Endodermal cell (in vitro differentiated cells): ENCODE data around the gene MROH8. TPM values are rescaled to one million over a fixed set of nuclear protein-coding genes. Genes with fewer than 3 reads are reported as not detected.

Experiments
- DNase-seq: peaks from one replicate; pipeline ENCODE4 v3.0.0-alpha.2; 2017
- H3K27ac ChIP-seq: 2 replicates; pipeline ENCODE4 v1.5.1; 2013; ENCODE audit warnings: mild to moderate bottlenecking, low read depth, low read length, moderate library complexity
- H3K27me3 ChIP-seq: 2 replicates; pipeline ENCODE4 v1.6.1; 2013; ENCODE audit warnings: mild to moderate bottlenecking, low read length, moderate library complexity; ENCODE audit not compliant: insufficient read depth, control insufficient read depth, poor library complexity, severe bottlenecking
- H3K36me3 ChIP-seq: 2 replicates; pipeline ENCODE4 v1.7.0; 2013; ENCODE audit warnings: mild to moderate bottlenecking, low read length, moderate library complexity; ENCODE audit not compliant: control insufficient read depth, insufficient read depth
- H3K4me1 ChIP-seq: one replicate; pipeline ENCODE4 v1.7.0; 2013; ENCODE audit warnings: low read length; ENCODE audit not compliant: control insufficient read depth, insufficient read depth
- H3K4me3 ChIP-seq: 2 replicates; pipeline ENCODE4 v1.5.1; 2013; ENCODE audit warnings: mild to moderate bottlenecking, low read length, moderate library complexity
- H3K9ac ChIP-seq: 2 replicates; pipeline ENCODE4 v1.6.1; 2013; ENCODE audit warnings: mild to moderate bottlenecking, low read length, moderate library complexity; ENCODE audit not compliant: poor library complexity, severe bottlenecking; ENCODE audit errors: extremely low read depth
- H3K9me3 ChIP-seq: 2 replicates; pipeline ENCODE4 v1.6.1; 2013; ENCODE audit warnings: mild to moderate bottlenecking, low read length, moderate library complexity; ENCODE audit not compliant: control insufficient read depth
- H3K27ac Mint-ChIP-seq: 2 replicates; pipeline ENCODE4 v1.8.0; 2020; ENCODE audit warnings: mixed read lengths
- H3K27me3 Mint-ChIP-seq: 2 replicates; pipeline ENCODE4 v1.8.0; 2021; ENCODE audit warnings: mild to moderate bottlenecking, mixed read lengths; ENCODE audit not compliant: insufficient read depth
- H3K36me3 Mint-ChIP-seq: 2 replicates; pipeline ENCODE4 v1.8.0; 2020; ENCODE audit warnings: low read depth, mixed read lengths
- H3K4me1 Mint-ChIP-seq: 2 replicates; pipeline ENCODE4 v1.8.0; 2020; ENCODE audit warnings: mixed read lengths
- H3K4me3 Mint-ChIP-seq: 2 replicates; pipeline ENCODE4 v1.8.0; 2020; ENCODE audit warnings: mild to moderate bottlenecking, moderate library complexity, mixed read lengths
- H3K9me3 Mint-ChIP-seq: 2 replicates; pipeline ENCODE4 v1.8.0; 2020; ENCODE audit warnings: mild to moderate bottlenecking, mixed read lengths
- WGBS, 2 experiments: methylation state at CpG; one replicate each; pipeline versions ENCODE4 v1.1.5 to v1.1.7; 2013; ENCODE audit warnings: missing lambda C conversion rate in 2 of 2, mixed read lengths in 1 of 2; ENCODE audit not compliant: insufficient coverage in 1 of 2, insufficient read length in 1 of 2; 5-methylcytosine and 5-hydroxymethylcytosine counted together
- total RNA-seq, 2 donors: library from RNA; stranded (reverse); fragmentation: NEBNext Ultra II Directional in 1 of 2; extraction: Animal tissue kit (Norgen Biotek cat#: 25700) in 1 of 2; gene quantifications; 2 replicates in 1 of 2; 3 replicates in 1 of 2; pipeline ENCODE4 v1.2.1, GENCODE V29; 2021
- TF ChIP-seq, protein P1 (sequence below): fragments of 200-600 bp; sonication (generic); conservative IDR thresholded peaks from 2 replicates; pipeline ENCODE4 v1.5.0; 2021; ENCODE audit warnings: antibody characterized with exemption, mild to moderate bottlenecking

The MROH8 gene
- total RNA-seq, 2 donors from 2014 or later: 1.8 to 2.8 TPM

DNA sequence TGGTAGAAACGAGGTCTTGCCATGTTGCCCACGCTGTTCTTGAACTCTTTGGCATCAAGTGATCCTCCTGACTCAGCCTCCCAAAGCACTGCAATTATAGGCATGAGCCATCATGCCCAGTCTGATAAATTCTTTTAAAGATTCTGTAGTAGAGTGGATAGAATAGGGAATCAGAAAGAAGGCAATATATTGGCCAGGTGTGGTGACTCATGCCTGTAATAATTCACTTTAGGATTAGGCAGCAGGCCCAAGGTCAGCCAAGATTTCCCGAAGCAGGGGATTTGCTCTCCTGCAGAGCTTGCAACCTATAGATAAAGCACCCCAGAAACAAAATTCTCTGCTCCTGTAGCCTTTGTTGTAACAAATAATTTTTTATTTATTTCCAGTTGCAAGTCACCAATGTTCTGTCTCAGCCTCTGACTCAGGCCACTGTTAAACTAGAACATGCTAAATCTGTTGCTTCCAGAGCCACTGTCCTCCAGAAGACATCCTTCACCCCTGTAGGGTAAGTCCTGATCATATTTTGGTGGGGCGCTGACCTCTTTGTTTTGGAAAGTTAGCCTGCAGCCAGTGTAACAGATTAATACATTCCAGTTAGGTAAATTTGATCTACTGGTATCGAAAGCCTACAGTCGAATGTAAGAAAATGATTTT lies 30.4 kb upstream of the MROH8 start:
- Histone ChIP-seq H3K9me3 (no peaks in the 10 kb centered on the region), H3K4me3 (no peak overlapping the region), H3K27me3 (no peaks in the 10 kb centered on the region), H3K36me3 (peaks cover 91% of the 10 kb centered on the region), H3K9ac (no peak overlapping the region), H3K4me1 (no peaks in the 10 kb centered on the region), H3K27ac (no peak overlapping the region)
- 88 to 96% methylated on average over 4 to 6 of the region's 6 CpGs for WGBS, 2 experiments
- H3K36me3 Mint-ChIP-seq: peaks cover 67% of the 10 kb centered on the region
- H3K9me3 Mint-ChIP-seq: no peaks in the 10 kb centered on the region
- peak; percentile 11 for DNase-seq
- no peaks in the 10 kb centered on the region for H3K27me3 Mint-ChIP-seq
- H3K4me3 Mint-ChIP-seq: no peak overlapping the region
- TF ChIP-seq, protein P1, sequence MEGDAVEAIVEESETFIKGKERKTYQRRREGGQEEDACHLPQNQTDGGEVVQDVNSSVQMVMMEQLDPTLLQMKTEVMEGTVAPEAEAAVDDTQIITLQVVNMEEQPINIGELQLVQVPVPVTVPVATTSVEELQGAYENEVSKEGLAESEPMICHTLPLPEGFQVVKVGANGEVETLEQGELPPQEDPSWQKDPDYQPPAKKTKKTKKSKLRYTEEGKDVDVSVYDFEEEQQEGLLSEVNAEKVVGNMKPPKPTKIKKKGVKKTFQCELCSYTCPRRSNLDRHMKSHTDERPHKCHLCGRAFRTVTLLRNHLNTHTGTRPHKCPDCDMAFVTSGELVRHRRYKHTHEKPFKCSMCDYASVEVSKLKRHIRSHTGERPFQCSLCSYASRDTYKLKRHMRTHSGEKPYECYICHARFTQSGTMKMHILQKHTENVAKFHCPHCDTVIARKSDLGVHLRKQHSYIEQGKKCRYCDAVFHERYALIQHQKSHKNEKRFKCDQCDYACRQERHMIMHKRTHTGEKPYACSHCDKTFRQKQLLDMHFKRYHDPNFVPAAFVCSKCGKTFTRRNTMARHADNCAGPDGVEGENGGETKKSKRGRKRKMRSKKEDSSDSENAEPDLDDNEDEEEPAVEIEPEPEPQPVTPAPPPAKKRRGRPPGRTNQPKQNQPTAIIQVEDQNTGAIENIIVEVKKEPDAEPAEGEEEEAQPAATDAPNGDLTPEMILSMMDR: no peak
- H3K4me1 Mint-ChIP-seq: no peaks in the 10 kb centered on the region
- no peak overlapping the region for H3K27ac Mint-ChIP-seq

DNA sequence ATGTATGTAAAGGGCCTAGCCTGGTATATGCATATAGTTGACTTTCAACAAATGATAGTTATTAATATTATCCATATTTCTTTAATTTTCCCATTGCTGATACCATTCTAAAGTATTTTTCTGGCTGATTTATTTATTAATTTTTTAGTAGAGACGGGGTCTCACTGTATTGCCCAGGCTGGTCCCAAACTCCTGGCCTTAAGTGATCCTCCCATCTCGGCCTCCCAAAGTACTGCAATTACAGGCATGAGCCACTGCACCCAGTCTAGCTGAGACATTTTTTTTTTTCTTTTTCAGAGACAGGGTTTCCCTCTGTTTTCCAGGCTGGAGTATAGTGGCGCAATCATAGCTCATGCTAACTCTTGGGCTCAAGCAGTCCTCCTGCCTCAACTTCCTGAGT lies 29.8 kb upstream of the MROH8 start:
- no peaks in the 10 kb centered on the region for H3K9me3 ChIP-seq
- Mint-ChIP-seq H3K9me3 (no peaks in the 10 kb centered on the region), H3K4me1 (no peaks in the 10 kb centered on the region), H3K27me3 (no peaks in the 10 kb centered on the region), H3K36me3 (peaks cover 67% of the 10 kb centered on the region), H3K4me3 (no peak overlapping the region), H3K27ac (no peak overlapping the region)
- no peaks in the 10 kb centered on the region for H3K4me1 ChIP-seq
- no peak overlapping the region for H3K27ac ChIP-seq
- H3K4me3 ChIP-seq: no peak overlapping the region
- 94 to 100% methylated on average over 2 to 3 of the region's 3 CpGs for WGBS, 2 experiments
- TF ChIP-seq, protein P1: no peak
- H3K9ac ChIP-seq: no peak overlapping the region
- peak; percentile 17 for DNase-seq
- peaks cover 91% of the 10 kb centered on the region for H3K36me3 ChIP-seq
- no peaks in the 10 kb centered on the region for H3K27me3 ChIP-seq

DNA sequence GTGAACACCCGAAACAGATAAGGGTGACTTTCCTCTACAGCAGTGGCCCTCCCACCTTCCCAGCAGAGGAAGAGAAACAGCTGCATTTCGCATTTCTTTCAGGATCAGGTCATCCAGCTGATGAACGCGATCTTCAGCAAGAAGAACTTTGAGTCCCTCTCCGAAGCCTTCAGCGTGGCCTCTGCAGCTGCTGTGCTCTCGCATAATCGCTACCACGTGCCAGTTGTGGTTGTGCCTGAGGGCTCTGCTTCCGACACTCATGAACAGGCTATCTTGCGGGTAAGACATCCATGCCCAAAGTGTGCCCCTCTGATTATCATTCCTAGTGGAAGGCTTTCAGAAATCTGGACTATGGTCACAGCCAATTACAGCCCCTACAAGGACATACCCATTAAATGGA lies 27.8 kb upstream of the MROH8 start:
- H3K4me3 ChIP-seq: no peak overlapping the region
- TF ChIP-seq, protein P1: no peak
- no peaks in the 10 kb centered on the region for H3K9me3 ChIP-seq
- Mint-ChIP-seq H3K4me3 (no peak overlapping the region), H3K4me1 (no peaks in the 10 kb centered on the region), H3K36me3 (peaks cover 64% of the 10 kb centered on the region), H3K27ac (peak overlapping the region; percentile 44), H3K27me3 (no peaks in the 10 kb centered on the region), H3K9me3 (no peaks in the 10 kb centered on the region)
- H3K4me1 ChIP-seq: no peaks in the 10 kb centered on the region
- H3K36me3 ChIP-seq: peaks cover 92% of the 10 kb centered on the region
- no peak overlapping the region for H3K9ac ChIP-seq
- H3K27me3 ChIP-seq: no peaks in the 10 kb centered on the region
- H3K27ac ChIP-seq: no peak overlapping the region
- peak; percentile 8 for DNase-seq
- WGBS, 2 experiments: 93 to 100% methylated on average over 10 to 11 of the region's 11 CpGs
